GM11168 (cell line): Measurements from ENCODE around the gene NTN1.

ENCODE experiments used
- in situ Hi-C: fragments of 300-500 bp; cut with MboI; formaldehyde crosslinking; loops from one replicate; pipeline ENCODE4 v1.12.0; 2022; ENCODE audit warnings: low sequenced_read_pairs; ENCODE audit not compliant: unreplicated experiment

NTN1 gene

DNA sequence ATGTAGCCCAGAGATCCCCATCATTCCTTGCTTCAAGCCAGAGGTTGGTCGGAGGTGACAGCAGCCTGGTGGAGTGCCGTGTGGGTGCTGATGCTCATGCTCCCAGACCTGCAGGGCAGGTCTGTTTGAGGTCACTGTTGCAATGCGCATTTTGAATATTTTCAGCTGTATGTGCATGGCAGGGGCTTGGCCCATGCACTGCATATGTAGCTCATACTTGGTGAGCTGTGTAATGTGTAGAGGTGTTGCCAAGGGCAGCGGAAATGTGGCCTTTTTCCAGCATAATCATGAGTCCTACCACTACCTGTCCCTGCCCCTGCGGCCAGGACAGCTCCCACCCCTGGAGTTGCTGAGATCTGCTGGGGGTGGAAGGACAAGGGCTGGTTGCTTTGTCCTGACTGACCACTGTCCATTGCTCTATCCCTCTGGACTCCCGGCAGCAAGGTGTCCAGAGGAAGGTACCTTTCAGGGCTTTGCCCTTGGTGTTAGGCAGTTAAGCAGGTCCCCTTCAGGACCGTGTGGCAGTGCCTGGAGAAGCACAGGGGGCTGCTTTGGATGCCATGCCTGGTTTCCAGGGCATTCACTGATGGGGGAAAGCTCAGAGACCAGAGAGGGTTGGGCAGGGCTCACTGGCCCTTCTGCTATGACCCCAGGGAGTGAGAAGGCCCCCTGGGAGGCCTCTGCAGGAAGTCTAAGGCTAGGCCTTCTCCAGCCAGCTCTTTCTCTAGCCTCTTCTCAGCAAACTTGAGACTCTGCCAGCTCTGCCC lies 215.2 kb downstream of the NTN1 start:
- in situ Hi-C loops = no loop called here

DNA sequence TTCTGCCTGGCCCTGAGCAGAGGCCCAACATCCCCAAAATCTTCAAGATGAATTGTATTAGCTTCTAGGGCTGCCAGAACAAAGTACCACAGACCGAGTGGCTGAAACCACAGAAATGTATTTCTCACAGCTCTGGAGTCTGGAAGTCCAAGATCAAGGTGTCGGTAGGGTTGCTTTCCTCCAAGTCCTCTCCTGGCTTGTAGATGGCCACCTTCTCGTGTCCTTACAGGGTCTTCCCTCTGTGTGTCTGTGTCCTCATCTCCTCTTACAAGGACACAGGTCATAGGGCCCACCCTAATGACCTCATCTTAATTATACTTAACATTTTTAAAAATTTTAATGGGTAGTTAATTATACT lies 215.7 kb downstream of the NTN1 start:
- in situ Hi-C loops = no loop called here

DNA sequence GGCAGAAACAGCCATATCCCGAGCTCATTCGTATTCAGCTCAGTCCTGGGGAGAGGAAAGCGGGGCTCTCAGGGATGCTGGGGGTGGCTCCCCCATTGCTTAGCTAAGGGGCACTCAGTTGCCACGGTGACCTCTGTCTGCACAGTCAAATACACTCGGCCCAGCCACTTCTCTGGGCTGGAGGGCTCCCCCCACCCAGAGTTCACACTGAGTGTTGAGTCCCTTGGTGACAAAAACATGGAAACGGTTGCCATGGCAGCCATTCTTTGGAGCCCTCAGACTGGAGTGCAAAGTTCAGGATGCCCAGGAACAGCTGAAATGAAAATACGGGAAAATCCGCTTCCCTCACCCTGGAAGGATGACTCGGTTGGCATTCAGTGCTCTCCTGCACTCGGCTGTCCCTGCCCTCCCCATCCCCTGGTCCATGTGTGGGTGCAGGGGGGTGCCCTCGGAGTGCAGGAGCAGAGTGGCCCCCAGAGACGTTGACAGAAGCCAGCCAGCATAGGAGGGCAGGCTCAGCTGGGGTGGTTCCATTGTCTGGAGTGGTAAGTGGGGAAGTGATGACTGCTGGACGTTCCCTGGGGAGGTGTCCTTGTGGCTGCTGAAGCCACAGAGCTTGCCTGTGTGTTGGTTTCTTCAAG lies 216.5 kb downstream of the NTN1 start:
- in situ Hi-C loops = no loop called here

DNA sequence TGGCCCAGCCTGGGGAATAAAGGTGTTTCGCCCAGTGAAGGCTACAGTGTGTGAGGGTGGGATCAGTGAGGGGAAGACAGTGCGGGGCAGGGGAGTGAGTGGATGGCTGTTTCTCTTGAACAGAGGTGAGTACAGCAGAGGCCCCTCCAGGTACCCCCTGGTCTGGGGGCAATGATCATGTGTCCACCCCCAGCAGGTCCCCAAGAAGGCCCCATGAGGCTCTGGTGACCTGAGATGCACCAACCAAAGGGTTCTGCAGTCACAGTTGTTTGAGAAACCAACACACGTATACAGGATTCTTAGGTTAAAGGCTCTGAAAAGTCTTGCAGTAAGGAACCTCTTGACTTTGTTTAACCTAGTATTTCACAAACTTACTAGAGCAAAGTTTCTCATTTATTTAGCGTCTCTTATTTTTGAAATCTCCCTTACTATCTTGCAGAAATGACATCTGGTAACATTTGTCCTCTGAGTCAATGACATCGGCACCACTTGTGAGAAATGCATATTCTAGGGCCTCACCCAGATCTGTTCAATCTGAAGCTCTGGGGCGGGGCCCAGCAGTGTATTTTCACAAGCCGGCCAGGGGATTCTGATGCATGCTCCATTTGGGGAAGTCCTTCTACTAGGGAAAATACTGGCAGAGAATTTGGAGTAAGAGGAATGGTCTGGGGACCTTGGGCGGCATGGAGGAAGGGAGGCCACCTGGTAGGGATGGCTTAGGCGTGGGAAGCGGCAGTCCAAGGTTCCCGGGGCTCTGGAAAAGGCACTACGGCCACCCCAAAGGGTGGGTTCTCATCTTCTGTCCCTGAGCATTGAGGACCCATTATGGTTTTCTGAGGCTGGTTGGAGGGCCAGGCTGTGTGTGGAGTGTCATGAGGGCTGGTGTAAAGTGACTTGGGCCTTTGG lies 217.3 kb downstream of the NTN1 start:
- in situ Hi-C loops = no loop called here

DNA sequence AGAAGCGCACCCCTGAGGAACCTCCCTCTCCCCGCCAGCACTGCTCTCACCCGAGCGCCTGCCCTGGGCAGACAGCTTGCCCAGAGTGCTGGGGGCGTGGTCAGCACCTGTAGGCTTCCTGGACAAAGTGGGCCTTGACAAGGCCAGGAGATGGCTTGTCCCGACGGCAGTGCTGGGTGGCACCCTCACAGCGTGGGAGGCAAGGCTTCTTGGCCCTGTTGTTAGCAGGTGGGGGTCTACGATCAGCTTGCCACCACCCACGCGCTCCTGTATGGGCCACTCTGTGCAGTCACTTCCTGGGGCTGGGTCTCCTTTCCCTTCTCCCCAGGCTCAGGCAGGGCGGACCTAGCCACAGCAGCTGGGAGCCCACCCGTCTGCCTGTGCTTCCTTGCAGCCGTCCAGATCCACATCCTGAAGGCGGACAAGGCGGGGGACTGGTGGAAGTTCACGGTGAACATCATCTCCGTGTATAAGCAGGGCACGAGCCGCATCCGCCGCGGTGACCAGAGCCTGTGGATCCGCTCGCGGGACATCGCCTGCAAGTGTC lies 218.0 kb downstream of the NTN1 start:
- in situ Hi-C loops = no loop called here

DNA sequence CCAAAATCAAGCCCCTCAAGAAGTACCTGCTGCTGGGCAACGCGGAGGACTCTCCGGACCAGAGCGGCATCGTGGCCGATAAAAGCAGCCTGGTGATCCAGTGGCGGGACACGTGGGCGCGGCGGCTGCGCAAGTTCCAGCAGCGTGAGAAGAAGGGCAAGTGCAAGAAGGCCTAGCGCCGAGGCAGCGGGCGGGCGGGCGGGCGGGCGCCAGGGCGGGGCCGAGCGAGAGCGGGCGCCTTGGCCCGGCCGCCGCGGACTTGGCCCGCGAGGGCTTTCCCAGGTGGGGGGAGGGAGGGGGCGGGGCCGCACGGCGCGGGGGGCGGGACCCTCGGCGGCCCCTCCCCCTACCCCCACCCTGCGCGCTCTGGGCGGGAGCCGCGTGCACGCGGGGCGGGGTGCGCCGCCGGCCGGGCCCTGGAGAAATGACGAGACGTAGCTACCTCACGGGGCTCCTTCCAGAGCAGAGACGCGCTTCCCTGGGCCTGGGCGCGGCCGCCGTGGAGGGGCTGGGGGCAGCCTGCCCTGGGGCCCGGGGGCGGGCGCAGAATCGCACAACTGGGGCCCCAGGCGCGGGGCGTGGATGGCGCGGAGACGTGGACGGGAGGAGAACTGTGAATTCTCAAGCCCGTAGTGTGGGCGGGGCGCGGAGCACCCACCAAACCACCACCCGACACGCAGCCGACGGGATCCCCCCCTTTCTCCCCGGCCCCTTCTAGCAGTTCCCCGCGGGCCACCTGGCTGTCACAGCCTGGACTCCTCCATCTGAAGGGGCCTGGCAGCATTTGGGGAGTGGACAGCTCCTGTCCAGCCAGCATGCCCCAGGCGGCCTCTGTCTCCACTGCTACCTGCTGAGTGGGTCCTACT lies 218.7 kb downstream of the NTN1 start:
- in situ Hi-C loops = no loop called here

DNA sequence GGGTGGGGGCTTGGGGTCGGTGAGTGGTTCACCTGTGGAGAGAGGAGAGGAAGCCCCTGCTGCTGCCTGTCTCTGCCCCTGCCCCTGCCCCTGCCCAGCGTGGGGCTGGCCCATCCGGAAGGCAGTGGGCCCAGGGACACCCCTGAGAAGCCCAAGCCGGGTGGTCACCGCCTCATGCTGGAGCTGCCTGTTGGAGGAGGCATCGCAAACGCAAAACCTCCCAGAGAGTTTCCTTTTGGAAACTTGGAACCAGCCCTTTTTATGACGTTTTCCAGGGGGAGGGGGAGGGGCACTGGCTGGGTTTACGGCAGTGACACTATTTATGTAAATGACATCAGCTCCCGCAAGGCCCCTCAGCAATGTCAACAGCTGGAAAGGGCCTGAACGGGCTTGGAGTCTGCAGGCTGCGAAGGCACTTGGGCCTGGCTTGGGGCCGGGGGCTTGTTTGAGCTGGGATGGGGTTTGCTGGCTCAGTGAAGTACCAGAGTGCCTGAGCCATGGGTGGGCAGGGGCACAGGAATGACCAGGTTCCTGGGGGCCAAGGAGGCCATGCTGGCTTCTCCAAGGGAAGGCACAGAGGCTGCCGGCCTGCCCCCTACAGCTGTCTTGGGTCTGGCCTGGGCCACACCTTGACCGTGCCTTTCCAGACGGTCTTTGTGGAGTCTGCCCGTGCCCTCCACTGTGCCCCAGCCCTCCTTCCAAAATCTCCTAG lies 219.5 kb downstream of the NTN1 start:
- in situ Hi-C loops = no loop called here

DNA sequence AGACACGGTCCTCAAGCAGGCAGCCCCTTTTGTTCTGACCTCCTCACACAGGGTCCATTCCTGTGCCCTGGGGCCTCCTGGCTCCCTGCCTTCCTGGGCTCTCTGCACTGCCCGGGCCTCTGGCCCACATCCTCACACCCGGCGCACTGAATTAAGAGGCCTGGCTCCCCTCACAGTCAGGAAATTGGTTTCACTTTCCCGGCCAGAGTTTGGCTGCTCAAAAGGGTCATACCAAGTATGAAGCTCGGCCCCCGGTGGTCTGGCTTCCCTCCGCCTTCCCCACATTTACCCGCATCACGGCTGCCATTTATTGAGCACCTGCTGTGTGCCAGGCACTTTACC lies 220.0 kb downstream of the NTN1 start:
- in situ Hi-C loops = no loop called here

DNA sequence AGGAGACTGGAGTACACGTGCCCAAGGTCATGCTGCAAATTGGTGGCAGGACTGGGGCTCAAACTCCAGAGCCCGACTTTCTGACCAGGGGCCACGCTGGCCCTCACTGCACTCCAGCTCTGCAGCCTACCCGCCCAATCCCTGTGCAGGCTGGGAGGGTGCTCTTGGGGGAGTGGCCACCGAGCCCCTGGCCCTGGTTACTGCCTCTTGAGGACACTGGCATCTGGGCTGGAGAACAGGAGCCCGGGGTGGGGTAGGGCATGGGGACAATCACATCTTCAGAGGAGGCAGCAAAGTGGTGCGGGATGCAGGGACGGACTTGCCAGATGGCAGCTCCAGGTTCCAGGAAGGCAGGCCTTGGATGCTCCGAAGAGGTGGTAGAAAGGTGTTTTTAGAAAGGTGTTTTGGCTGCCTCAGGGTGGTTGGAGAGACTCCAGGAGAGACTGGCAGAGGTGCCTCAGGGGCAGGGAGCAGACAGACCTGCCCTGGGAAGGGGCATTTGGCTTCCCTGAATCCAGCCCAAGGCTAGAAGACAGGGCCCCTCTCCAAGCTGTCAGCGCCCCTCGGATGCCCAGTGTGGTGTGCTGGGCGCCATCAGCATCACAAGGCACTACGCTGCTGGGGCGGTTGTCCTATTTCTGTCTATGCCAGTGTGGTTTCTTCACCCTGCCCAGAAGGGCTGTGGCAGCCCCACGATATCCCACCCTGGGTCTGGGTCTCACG lies 220.6 kb downstream of the NTN1 start:
- in situ Hi-C loops = no loop called here

DNA sequence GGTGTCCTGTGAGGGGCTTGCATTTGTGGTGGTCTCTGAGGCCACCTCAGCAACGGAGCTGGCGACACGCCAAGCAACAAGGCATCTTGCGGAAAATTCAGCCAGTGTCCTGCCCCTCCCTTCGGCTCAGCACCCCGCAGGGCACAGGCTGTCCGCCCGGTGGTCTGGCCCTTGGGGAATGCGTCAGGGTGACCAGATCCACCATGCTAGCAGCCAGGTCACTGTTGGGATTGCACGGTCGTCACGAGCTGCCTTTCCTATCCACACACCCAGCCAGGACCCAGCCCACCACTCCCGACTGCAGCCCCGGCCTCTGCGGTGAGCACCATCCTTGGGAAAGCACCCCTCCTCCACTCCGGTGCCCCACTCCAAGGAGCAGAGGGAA lies 221.2 kb downstream of the NTN1 start:
- in situ Hi-C loops = no loop called here

DNA sequence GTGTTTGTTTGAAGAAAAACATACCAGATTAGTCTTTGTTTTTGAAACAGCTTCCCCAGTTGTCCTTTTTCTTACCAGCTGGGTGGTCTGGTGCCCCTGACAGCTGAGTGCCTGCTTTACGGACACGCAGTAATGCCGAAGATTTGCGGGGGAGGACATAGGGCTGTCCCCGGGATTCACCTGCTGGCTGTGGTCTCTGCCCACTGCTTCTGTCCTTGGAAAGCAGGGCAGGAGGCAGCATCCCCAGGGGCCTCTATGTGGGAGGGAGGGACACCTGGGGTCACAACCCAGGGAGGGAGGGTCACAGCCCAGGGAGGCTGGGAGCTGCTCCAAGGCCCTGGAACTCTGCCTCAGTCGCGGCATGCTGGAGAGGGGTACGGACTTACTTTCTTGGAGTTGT lies 221.7 kb downstream of the NTN1 start:
- in situ Hi-C loops = no loop called here

DNA sequence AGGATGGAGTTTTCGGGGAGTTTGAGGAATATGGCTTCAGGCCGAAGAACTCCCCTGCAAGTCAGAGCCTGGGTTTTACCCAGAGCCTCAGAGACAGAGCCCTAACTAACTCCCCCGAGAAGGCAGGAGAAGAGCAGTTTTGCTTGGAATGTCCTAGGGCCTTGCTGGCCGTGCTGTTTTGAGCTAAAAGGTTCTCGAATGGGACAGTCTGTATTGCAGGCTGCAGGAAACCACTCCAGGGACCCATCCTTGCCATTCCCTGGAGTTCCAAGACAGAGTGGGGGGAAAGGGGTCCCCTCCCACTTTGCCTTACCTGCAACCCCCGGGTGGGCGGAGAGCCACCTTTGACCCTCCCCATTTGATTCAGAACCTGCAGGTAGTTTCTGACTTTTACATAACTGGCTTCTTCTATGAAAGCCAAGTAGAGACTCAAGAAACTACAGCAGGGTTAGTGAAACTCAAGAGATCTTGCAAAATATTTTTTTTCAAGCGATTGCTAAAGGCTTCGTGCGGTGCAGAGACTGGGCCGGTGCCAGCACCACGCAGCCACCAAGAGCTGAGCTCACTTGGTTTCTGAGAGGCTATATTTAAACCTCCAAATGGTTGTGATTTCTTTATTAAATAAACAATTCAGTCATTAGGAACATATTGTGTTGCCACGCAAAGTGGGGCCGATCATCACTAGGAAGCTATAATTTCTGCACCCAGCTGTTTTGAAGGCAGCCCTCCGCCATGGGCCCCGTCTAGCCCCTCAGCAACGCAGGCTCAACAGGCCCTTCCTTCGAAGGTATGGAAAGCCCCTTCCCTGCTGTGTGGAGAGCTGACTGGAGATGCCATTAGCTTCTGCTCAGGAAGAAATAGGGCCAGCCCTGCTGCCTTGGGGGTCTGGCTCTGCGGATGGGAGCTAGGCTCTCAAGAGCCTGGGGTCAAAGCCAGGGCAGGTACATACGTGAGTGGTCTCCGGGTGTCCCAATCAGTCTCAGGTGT lies 223.0 kb downstream of the NTN1 start:
- in situ Hi-C loops = no loop called here

DNA sequence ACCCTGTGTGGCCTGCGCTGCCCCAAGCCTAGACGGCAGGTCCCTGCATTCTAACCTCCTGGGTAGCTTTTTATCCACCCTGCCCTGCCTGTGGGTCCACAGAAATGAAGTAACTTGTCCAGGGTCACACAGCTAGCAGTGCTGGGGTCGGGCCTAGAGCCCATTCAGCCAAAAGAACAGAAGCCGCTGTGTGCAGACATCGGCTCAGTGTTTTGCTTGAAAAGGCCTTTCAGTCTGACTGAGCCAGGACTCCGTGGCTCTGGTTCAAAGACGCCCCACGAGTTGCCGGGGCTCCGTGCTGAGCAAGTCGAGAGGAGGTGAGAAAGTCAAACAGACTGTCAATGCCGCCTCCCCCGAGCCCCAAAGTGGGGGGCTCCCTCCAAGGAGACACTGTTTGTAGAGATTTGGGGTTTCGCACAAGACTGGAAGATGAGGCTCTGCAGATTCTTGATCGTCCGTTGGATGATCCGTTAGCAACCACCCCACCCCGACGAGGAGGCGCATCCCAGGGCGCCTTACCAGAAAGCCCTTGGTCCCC lies 226.2 kb downstream of the NTN1 start:
- in situ Hi-C loops = no loop called here

DNA sequence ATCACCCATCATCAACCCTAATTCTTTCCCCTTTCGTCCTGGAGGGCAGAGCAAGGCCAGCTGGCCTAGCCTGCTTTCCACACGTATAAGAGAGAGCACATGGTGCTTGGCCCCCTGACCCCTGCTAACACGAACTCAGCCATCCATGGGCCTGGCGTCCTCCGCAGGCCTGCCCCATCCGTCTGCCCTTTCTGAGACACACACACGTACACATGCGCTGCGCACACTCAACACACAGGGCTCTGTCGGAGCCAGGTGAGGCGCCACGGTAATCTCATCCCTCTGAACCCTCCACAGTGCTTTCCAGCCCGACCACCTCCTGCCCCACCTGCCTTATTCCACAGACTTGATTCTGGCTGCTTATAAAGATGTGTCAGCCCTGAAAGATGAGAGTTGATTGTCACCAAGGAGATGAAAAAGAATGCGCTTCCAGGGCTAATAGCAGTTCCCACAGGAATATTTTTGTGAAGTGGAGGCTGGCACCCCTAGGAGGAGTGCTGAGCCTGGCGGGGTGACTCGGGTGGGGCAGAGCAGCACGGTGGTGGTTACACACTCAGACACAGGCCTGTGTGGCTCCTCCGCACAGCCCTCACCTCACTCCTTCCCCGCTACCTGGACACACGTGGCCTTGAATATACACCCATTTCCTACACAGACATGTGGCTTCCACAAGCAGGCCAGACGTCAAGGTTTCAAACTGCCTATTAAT lies 228.1 kb downstream of the NTN1 start:
- in situ Hi-C loops = no loop called here

DNA sequence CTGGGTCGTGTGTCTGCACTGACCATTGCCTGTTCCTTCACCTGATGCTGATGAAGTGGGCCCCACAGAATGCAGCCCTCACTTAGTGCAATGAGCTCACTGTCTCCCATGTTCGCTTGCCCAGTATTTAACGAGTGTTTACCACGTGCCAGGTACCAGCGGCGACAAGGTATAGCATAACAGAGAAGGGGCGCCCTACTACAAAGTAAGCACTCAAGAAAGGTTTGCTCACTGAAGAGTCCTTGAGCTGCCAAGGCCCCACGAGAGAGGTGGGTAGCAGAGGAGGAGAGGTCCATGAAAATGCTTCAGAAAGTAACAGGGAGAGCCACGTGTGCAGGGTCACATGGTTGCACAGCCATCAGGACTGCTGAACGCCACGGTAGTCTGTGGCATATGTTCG lies 230.0 kb downstream of the NTN1 start:
- in situ Hi-C loops = no loop called here

DNA sequence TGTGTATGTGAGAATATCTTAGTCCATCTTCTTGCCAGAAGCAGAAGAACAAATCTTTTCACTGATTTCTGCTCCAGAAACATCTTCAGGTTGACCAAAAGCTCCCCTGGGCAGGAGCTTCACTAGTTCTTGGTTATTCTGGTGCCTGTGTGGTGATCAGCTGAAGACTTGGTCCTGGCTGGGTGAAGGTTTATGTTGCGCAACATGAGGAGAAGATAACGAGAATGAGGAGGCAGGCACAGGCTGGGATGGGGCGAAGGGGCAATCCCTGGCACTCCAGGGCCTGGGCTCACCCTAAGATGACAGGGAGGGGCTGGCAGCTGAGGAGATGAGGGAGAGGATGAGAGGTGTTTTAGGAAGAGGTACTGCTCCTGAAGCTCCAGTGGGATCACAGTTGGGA lies 232.0 kb downstream of the NTN1 start:
- in situ Hi-C loops = no loop called here

DNA sequence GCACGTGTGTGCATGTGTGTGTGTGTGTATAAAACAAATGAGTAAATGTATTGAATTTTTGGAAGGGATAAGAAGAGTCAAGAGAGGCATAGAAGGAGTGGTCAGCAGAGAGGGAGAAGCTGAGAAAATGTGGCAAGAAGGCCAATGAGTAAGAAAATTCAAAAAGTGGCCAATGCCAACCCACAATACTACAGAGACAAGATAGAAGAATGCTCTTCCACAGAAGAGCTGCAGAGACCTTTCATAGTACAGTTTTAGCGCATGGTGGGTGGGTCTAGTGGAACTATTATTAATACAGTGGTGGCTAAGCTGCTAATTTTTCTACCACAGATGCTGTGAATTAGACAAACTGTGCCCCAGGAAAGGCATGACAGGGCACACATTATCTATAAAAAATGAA lies 233.5 kb downstream of the NTN1 start:
- in situ Hi-C loops = no loop called here
